ENCODE measurements around the gene SPEG.

SPEG gene

DNA sequence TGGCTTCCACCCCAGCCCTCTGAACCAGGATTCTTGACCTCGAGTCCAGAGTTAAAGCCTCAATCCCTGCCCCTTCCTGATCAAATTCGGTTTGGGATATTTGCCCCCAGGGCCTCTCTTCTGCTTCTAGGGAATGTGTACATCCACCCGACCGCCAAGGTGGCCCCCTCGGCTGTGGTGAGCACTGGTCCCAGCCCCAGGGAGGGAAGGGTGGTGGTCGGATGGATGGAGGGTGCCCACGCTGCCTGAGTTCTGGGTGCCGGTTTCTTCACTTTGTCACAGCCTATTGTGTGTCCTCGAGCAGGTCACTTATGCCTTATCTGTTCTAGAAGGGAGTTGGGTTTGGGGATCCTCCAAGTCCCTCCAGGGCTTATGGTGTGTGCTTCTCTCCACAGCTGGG lies 70.9 kb downstream of the SPEG start:
- ATAC-seq: no peak
- TF ChIP-seq, protein P1, sequence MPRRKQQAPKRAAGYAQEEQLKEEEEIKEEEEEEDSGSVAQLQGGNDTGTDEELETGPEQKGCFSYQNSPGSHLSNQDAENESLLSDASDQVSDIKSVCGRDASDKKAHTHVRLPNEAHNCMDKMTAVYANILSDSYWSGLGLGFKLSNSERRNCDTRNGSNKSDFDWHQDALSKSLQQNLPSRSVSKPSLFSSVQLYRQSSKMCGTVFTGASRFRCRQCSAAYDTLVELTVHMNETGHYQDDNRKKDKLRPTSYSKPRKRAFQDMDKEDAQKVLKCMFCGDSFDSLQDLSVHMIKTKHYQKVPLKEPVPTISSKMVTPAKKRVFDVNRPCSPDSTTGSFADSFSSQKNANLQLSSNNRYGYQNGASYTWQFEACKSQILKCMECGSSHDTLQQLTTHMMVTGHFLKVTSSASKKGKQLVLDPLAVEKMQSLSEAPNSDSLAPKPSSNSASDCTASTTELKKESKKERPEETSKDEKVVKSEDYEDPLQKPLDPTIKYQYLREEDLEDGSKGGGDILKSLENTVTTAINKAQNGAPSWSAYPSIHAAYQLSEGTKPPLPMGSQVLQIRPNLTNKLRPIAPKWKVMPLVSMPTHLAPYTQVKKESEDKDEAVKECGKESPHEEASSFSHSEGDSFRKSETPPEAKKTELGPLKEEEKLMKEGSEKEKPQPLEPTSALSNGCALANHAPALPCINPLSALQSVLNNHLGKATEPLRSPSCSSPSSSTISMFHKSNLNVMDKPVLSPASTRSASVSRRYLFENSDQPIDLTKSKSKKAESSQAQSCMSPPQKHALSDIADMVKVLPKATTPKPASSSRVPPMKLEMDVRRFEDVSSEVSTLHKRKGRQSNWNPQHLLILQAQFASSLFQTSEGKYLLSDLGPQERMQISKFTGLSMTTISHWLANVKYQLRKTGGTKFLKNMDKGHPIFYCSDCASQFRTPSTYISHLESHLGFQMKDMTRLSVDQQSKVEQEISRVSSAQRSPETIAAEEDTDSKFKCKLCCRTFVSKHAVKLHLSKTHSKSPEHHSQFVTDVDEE (CRISPR knock-in tag; IDR thresholded peaks at IDR 0.05): no peak
- TF ChIP-seq ZNF70 (CRISPR knock-in tag; IDR thresholded peaks at IDR 0.05) (no peak), CSDC2 (CRISPR knock-in tag; IDR thresholded peaks at IDR 0.05) (no peak), OSR1 (CRISPR knock-in tag; IDR thresholded peaks at IDR 0.05) (no peak), ZFP30 (CRISPR knock-in tag; IDR thresholded peaks at IDR 0.05) (no peak), ISL1 (CRISPR knock-in tag; IDR thresholded peaks at IDR 0.05) (no peak), ESRRG (CRISPR knock-in tag; IDR thresholded peaks at IDR 0.05) (no peak), RARB (CRISPR knock-in tag; IDR thresholded peaks at IDR 0.05) (no peak), SNAI2 (CRISPR knock-in tag; IDR thresholded peaks at IDR 0.05) (no peak), BACH2 (CRISPR knock-in tag; IDR thresholded peaks at IDR 0.05; ENCODE audit: borderline replicate concordance) (no peak), ZNF8 (CRISPR knock-in tag; IDR thresholded peaks at IDR 0.05) (no peak), TOX (CRISPR knock-in tag; IDR thresholded peaks at IDR 0.05; ENCODE audit: borderline replicate concordance) (no peak), ZC3H10 (CRISPR knock-in tag; IDR thresholded peaks at IDR 0.05) (no peak), ARNTL (CRISPR knock-in tag; IDR thresholded peaks at IDR 0.05; ENCODE audit: borderline replicate concordance, low read depth) (no peak)
- TF ChIP-seq, protein P2, sequence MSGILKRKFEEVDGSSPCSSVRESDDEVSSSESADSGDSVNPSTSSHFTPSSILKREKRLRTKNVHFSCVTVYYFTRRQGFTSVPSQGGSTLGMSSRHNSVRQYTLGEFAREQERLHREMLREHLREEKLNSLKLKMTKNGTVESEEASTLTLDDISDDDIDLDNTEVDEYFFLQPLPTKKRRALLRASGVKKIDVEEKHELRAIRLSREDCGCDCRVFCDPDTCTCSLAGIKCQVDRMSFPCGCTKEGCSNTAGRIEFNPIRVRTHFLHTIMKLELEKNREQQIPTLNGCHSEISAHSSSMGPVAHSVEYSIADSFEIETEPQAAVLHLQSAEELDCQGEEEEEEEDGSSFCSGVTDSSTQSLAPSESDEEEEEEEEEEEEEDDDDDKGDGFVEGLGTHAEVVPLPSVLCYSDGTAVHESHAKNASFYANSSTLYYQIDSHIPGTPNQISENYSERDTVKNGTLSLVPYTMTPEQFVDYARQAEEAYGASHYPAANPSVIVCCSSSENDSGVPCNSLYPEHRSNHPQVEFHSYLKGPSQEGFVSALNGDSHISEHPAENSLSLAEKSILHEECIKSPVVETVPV (CRISPR knock-in tag; IDR thresholded peaks at IDR 0.05): no peak
- TF ChIP-seq, protein P3, sequence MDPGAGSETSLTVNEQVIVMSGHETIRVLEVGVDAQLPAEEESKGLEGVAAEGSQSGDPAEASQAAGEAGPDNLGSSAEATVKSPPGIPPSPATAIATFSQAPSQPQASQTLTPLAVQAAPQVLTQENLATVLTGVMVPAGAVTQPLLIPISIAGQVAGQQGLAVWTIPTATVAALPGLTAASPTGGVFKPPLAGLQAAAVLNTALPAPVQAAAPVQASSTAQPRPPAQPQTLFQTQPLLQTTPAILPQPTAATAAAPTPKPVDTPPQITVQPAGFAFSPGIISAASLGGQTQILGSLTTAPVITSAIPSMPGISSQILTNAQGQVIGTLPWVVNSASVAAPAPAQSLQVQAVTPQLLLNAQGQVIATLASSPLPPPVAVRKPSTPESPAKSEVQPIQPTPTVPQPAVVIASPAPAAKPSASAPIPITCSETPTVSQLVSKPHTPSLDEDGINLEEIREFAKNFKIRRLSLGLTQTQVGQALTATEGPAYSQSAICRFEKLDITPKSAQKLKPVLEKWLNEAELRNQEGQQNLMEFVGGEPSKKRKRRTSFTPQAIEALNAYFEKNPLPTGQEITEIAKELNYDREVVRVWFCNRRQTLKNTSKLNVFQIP (CRISPR knock-in tag; IDR thresholded peaks at IDR 0.05; ENCODE audit: borderline replicate concordance, low read depth): no peak
- TF ChIP-seq, protein P4, sequence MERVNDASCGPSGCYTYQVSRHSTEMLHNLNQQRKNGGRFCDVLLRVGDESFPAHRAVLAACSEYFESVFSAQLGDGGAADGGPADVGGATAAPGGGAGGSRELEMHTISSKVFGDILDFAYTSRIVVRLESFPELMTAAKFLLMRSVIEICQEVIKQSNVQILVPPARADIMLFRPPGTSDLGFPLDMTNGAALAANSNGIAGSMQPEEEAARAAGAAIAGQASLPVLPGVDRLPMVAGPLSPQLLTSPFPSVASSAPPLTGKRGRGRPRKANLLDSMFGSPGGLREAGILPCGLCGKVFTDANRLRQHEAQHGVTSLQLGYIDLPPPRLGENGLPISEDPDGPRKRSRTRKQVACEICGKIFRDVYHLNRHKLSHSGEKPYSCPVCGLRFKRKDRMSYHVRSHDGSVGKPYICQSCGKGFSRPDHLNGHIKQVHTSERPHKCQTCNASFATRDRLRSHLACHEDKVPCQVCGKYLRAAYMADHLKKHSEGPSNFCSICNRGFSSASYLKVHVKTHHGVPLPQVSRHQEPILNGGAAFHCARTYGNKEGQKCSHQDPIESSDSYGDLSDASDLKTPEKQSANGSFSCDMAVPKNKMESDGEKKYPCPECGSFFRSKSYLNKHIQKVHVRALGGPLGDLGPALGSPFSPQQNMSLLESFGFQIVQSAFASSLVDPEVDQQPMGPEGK (CRISPR knock-in tag; IDR thresholded peaks at IDR 0.05; ENCODE audit: borderline replicate concordance): no peak

DNA sequence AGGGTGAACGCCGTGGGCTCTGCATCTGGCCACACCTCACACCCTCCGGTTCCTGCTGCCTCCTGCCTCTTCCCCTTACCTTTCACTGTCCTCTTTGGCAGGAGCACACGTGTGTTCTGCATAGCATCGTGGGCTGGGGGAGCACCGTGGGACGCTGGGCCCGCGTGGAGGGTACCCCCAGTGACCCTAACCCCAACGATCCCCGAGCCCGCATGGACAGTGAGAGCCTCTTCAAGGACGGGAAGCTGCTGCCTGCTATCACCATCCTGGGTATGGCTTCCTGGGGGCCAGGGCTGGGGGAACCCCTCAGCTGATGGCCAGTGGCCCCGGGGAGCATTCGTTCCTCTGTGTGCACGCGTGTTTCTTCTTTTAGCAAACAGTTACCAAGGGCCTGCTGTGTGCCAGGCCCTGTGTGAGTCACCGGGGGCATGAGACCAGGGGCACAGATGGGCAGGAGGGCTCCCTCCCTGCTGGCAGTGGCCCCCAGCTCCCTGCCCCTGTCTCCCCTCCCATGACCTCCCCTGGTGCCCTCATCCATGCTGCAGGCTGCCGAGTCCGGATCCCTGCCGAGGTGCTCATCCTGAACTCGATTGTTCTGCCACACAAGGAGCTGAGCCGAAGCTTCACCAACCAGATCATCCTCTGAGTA lies 71.6 kb downstream of the SPEG start:
- ATAC-seq: no peak
- TF ChIP-seq, protein P2 (CRISPR knock-in tag; IDR thresholded peaks at IDR 0.05): no peak
- no peak for TF ChIP-seq ESRRG (CRISPR knock-in tag; IDR thresholded peaks at IDR 0.05)
- TF ChIP-seq ZFP30 (CRISPR knock-in tag; IDR thresholded peaks at IDR 0.05): no peak
- no peak for TF ChIP-seq ISL1 (CRISPR knock-in tag; IDR thresholded peaks at IDR 0.05)
- no peak for TF ChIP-seq GLIS3 (CRISPR knock-in tag; IDR thresholded peaks at IDR 0.05)
- TF ChIP-seq, protein P3 (CRISPR knock-in tag; IDR thresholded peaks at IDR 0.05; ENCODE audit: borderline replicate concordance, low read depth): no peak
- TF ChIP-seq RARB (CRISPR knock-in tag; IDR thresholded peaks at IDR 0.05): no peak
- TF ChIP-seq CSDC2 (CRISPR knock-in tag; IDR thresholded peaks at IDR 0.05): no peak
- no peak for TF ChIP-seq ZNF8 (CRISPR knock-in tag; IDR thresholded peaks at IDR 0.05)
- no peak for TF ChIP-seq TCF4 (CRISPR knock-in tag; IDR thresholded peaks at IDR 0.05; ENCODE audit: borderline replicate concordance)
- no peak for TF ChIP-seq ZNF70 (CRISPR knock-in tag; IDR thresholded peaks at IDR 0.05)
- TF ChIP-seq, protein P4 (CRISPR knock-in tag; IDR thresholded peaks at IDR 0.05; ENCODE audit: borderline replicate concordance): no peak
- TF ChIP-seq SNAI2 (CRISPR knock-in tag; IDR thresholded peaks at IDR 0.05): no peak

Measured in SK-N-SH treated with all-trans-retinoic acid at 6 μM for 48 hours (cell line).